HG03108 (cell line): ENCODE measurements around the gene DOCK6.

Source experiments
- ATAC-seq: cut with Tn5 transposase; IDR thresholded peaks from one replicate; pipeline ENCODE4 v1.9.1; 2021; ENCODE audit warnings: moderate library complexity; ENCODE audit not compliant: unreplicated experiment

Gene DOCK6

GRCh38 chr19:11279505-11280236 lies 17.3 kb upstream of the DOCK6 start:
- no peak for ATAC-seq

- no peak for ATAC-seq
Measured at GRCh38 chr19:11278670-11279069, 16.3 kb upstream of the DOCK6 start.

GRCh38 chr19:11274533-11275086 lies 12.3 kb upstream of the DOCK6 start:
- no peak for ATAC-seq

- ATAC-seq, result no peak
Measured at GRCh38 chr19:11273989-11274388, 11.7 kb upstream of the DOCK6 start.

- ATAC-seq, result no peak
Measured at GRCh38 chr19:11273296-11273695, 11.0 kb upstream of the DOCK6 start.

- ATAC-seq, result no peak
Measured at GRCh38 chr19:11269408-11269807, 7.1 kb upstream of the DOCK6 start.

- no peak for ATAC-seq
Measured at GRCh38 chr19:11268783-11269267, 6.5 kb upstream of the DOCK6 start.

- no peak for ATAC-seq
Measured at GRCh38 chr19:11267316-11268085, 5.2 kb upstream of the DOCK6 start.

GRCh38 chr19:11265785-11266236 lies 3.5 kb upstream of the DOCK6 start:
- no peak for ATAC-seq

- no peak for ATAC-seq
Measured at GRCh38 chr19:11265177-11265784, 3.0 kb upstream of the DOCK6 start.

- no peak for ATAC-seq
Measured at GRCh38 chr19:11264452-11265176, 2.3 kb upstream of the DOCK6 start.

GRCh38 chr19:11263726-11264125 lies 1.4 kb upstream of the DOCK6 start:
- no peak for ATAC-seq

- ATAC-seq, result no peak
Measured at GRCh38 chr19:11261431-11261970, 823 bp downstream of the DOCK6 start.

- ATAC-seq, result no peak
Measured at GRCh38 chr19:11260996-11261395, 1.3 kb downstream of the DOCK6 start.

GRCh38 chr19:11257846-11258380 lies 4.4 kb downstream of the DOCK6 start:
- ATAC-seq, result no peak

GRCh38 chr19:11256189-11256588 lies 6.1 kb downstream of the DOCK6 start:
- no peak for ATAC-seq

GRCh38 chr19:11254666-11255065 lies 7.7 kb downstream of the DOCK6 start:
- no peak for ATAC-seq

GRCh38 chr19:11252665-11253355 lies 9.5 kb downstream of the DOCK6 start:
- ATAC-seq, result no peak

GRCh38 chr19:11251650-11252314 lies 10.5 kb downstream of the DOCK6 start:
- no peak for ATAC-seq
